Dedifferentiated amniotic fluid mesenchymal stem cell (primary cell): ENCODE measurements around the gene KRT2.
"Not testable (repeated sequence)": the region's sequence is repeated elsewhere in the genome, so short reads cannot be mapped to it uniquely, and the experiment has no call there.

Source experiments
- DNase-seq: peaks from one replicate; pipeline ENCODE4 v3.0.0-alpha.2; 2016; ENCODE audit errors: extremely low spot score

KRT2 gene

DNA sequence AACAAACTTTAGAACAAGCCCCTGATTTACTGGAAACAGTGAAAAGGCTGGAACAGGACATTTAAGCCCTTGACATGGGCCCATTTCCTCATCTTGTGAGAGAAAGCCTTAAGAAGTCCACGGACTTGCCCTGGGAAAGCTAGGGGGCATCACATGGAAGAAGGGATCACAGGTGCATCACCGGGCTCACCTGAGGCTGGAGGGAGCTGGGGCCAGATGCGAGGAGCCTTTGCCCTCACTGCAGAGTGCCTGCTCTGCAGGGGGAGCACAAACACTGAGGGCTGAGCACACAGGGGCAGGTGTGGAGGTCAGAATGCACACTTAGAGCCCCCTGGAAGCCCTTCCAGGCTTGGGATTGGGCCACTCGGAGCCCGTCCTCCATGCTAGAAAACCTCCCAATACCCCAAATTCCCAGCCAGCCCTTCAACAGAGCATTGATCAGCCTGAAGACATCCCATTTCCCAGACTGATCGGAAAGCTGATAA, 33.4 kb upstream of the KRT2 start:
- no peak for DNase-seq

DNA sequence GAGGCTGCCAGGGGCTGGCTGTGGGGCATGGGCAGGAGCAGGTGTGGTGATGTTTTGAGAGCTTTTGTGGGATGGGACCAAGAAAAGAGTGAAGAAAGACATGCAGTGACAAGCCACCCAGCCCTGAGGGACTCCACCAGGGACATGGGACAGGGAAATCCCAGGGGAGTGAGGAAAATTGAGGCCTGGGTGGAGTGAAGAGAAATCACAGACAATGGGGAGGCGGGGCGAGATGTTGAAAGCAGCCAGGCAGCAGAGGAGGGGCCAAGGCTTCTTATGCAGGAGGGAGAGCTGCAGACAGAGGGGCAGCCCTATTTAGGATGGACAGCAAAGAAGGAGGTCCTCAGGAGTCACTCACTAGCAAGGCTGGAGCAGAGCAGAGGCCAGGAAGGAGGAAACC, 32.4 kb upstream of the KRT2 start:
- DNase-seq = no peak

- DNase-seq = no peak
Measured at GRCh38 chr12:52683575-52684300, 31.7 kb upstream of the KRT2 start.

DNA sequence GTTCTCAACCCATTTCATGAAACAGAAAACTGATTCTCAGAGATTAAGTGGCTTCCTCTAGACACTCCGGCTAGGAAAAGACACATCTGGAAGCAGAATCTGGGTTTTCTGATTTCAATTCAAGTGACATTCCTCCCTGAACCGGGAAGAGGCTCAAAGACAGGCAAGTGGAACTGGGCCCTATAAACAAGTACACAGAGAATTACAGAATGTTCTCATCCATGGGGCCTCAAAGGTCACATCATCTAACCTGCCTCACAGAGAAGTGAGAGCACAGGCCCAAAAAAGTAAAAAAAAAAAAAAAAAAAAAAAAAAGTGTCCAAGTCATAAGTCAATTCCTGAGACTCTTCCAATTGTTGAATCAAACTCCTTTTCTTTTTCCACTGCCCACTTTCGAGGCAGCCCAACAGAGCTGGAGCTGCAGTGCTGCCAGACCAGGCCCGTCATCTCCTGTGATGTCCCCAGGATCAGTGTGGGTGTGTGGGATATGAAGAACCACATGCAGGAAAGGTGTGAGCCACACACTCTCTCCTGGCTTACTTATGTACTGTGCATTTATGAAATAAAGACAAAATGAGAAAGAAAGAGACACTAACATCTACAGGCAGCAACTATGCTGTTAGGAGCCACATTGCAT, 31.0 kb upstream of the KRT2 start:
- no peak for DNase-seq

GRCh38 chr12:52682381-52682660, 30.3 kb upstream of the KRT2 start:
- DNase-seq = no peak

DNA sequence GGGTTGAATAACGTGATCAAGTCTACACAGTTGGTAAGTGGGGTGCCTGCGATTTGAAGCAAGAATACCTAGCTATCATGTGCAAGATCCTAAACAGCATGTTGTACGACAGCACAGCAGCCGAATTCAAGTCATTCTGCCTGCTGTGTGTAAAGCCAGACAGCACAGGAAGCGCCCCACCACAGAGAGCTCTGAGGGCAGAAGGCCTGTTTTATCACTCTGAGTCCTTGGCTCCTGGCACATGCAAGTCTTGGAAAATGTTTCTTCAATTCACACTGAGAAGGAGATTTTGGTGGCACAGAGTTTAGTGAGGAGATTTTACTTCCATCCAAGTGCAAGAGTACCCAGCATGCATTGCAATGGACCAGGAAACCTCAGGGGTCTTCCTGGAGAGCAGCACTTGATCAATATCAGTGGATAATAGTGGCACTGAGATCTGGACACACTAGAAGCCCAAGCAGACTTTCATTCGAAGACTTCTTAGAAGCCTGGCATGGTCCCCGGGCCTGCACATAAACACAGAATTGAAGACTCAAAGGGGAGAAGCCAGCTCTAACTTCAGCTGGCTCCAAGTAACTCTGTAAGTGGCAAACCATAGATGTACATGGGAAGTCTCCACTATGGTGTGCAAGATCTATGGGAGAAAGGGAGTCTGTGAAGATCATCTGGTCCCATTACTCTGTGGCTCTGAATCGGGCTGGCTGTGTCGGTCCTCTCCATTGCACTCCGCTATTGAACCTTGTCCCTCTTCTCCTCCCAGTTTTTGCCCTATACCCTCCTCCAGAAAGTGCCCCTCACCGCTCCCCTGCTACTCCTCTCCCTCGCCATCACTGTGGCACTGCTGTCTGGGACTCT, 29.7 kb upstream of the KRT2 start:
- DNase-seq = no peak

DNA sequence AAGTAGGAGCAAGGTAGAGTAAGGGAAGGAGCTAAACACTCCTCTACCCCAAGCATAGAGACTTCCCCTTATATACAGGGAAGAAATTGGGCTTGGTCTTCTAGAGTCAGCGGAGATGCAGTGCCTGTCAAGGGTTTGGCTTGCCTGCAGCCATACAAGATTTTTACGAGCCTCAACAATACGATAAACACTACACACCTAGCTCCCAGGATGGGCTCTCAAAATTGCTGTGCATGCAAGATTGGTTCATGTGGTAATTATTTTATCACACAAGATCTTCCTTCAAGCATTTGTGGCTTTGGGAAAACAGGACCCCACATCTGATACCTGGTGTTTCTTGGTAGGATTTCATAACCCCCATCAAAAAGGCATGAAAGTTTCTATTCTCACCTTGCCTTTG, 28.4 kb upstream of the KRT2 start, which contains the start of gene KRT1:
TSS of gene KRT1 (minus strand) at position 45 of the 400 bp plus-strand sequence. CDS start 59 bp downstream, outside the sequence.
- no peak for DNase-seq

GRCh38 chr12:52679875-52680274, 27.9 kb upstream of the KRT2 start:
- DNase-seq = no peak

DNA sequence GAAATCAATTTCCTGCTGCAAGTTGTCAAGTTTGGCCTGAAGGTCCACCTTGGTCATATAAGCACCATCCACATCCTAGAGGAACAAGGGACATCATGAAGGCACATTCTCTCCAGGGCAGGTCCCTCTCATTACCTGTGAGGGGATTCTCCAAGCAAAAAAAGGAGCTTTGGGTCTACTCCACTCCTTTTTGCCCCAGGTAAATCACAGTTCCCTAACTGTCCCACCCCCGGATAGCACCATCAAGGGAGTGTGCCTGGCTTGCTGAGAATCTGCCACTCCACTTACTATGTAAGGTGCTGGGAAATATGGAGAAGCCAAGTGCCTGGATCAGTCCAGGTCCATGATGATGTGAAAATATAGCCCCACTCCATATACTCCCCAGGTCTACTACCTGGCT, 25.7 kb upstream of the KRT2 start:
- DNase-seq = no peak

- no peak for DNase-seq
Measured at GRCh38 chr12:52677126-52677525, 25.1 kb upstream of the KRT2 start.

GRCh38 chr12:52676163-52676562, 24.2 kb upstream of the KRT2 start:
- no peak for DNase-seq

- no peak for DNase-seq
Measured at GRCh38 chr12:52675301-52675701, 23.3 kb upstream of the KRT2 start.

DNA sequence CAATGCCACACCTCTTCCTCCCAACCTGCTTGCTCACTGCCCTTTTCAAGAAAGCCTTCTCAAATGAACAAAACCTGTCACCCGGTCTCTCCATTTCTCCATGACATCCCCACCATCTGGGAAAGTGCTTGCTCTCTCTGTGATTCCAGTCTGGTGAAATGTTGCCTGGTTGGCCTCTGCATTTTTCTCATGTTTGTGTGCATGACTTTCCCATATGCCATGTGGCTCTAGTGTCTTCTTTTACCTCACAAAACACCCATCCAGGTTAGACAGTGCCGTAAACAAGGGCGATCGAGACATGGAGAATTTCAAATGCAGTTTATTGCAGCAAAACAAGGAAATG, 22.4 kb upstream of the KRT2 start:
- DNase-seq = no peak

DNA sequence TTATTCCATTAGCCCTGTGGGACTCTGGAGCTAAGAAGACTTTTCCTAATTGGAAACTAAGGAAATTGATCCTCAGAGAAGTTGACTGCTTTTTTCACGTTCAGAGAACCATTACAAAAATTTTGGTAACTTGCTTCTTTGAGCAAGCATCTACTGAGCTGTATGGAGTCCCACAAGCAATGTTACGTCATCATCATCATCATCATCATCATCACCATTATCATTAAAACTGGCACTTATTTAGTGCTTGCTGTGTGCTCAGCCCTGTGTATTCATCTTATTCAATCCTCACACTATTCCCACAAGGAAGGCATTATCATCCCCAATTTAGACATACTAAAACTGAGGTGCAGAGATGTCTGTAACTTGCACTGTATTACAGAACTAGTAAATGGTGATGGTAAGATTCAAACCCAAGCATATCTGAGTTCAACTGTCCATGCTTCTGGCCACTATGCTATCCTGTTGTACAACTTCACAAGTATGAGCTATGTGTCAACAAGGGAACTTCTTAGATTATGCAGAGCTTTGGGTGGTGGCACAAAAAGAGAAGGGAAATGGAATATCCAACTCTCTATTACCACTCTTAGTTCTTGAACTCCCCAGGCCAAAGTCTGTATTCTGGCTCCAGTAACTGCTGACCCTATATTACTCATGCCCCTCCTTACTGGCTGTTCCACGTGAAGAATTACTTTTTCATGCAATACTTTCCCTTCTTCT, 21.9 kb upstream of the KRT2 start:
- DNase-seq = no peak

GRCh38 chr12:52673217-52673616, 21.2 kb upstream of the KRT2 start:
- no peak for DNase-seq

DNA sequence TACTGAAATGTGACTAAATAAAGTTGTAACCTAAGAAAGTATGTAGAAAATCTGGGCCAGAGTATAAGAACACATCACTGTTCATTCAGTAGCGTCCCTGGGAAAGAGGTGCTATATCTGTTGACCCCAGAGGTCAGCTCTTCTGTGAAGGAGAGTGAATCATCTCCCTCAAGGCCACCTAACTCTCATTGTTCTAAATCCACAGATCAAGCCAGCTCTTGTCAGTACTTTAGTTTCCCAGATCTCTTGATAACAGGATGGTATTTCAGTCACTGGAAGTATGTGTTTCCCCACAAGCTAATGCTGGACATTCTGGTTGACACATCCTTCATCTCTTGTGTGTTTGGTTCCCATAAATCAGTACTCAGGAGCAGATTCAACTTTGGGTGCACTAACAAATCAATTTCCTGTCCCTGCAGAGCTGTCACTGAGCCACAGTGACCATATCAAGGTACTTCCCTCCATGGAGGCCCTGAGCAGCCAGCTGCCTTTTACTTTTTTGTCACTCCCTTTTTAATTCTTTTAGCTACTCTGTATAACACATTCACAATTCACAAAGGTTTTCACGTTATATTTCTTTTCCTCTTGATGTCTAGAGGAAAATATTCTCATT, 20.4 kb upstream of the KRT2 start:
- no peak for DNase-seq

GRCh38 chr12:52670961-52671360, 18.9 kb upstream of the KRT2 start:
- no peak for DNase-seq

- DNase-seq = no peak
Measured at GRCh38 chr12:52670506-52670905, 18.5 kb upstream of the KRT2 start.

GRCh38 chr12:52669941-52670340, 17.9 kb upstream of the KRT2 start:
- not testable (repeated sequence) for DNase-seq

- no peak for DNase-seq
Measured at GRCh38 chr12:52669426-52669825, 17.4 kb upstream of the KRT2 start.

- no peak for DNase-seq
Measured at GRCh38 chr12:52667931-52668330, 15.9 kb upstream of the KRT2 start.

- no peak for DNase-seq
Measured at GRCh38 chr12:52667509-52667908, 15.5 kb upstream of the KRT2 start.
